ENCODE results near the gene ZNF385B. TPM values are rescaled to one million over a fixed set of nuclear protein-coding genes. Genes with fewer than 3 reads are reported as not detected.

The ZNF385B gene
- total RNA-seq, 1 experiment from 2014 or later = 9.3 TPM

DNA sequence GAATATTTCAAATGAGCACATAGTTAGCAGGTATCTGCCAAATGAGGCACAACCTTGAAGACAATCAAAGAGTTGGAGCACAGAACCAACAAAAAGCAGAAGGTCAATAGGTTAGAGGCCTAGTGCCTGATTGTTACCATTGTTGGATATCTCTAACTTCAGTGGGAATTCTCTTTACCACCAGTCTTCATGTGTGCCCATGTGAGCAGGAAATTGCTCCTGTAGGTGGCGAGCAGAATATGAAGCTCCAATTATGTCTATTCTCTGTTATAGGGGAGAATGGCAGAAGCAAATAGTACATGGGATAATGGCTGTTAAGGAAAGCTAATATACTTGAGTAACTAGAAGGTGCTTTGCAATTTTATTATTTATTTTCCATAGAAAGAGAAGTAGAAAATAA, 14.9 kb upstream of the ZNF385B start:
- intact Hi-C loops (cut with micrococcal nuclease) = no loop called here
- Histone ChIP-seq H3K79me2 (ENCODE audit: insufficient read depth, low read length) (no peaks in the 10 kb centered on the region), H3K36me3 (ENCODE audit: control insufficient read depth in 1 of 2, insufficient read depth in 2 of 2, low read length in 2 of 2) (no peaks in the 10 kb centered on the region), H3K27ac (ENCODE audit: low read depth, low read length) (no peak overlapping the region), H4K20me1 (ENCODE audit: insufficient read depth) (no peaks in the 10 kb centered on the region), H2AFZ (ENCODE audit: low read depth, low read length, poor library complexity, severe bottlenecking) (no peak overlapping the region), H3K9me2 (ENCODE audit: insufficient read depth) (no peaks in the 10 kb centered on the region), H3K9me3 (ENCODE audit: control insufficient read depth in 1 of 2, insufficient read depth in 1 of 2, low read depth in 1 of 2, low read length in 2 of 2) (no peaks in the 10 kb centered on the region), H3K4me3 (replicated peaks in 1 of 2; ENCODE audit: low read depth in 1 of 2, low read length in 2 of 2) (no peak overlapping the region), H3K27me3 (ENCODE audit: insufficient read depth, low read length) (no peaks in the 10 kb centered on the region), H3K4me2 (ENCODE audit: low read length) (no peak overlapping the region), H3K9ac (ENCODE audit: low read length) (no peak overlapping the region), H3K4me1 (ENCODE audit: control insufficient read depth in 1 of 2, insufficient read depth in 2 of 2, low read length in 2 of 2) (no peaks in the 10 kb centered on the region)
- ChIA-PET CTCF (interaction anchor here (1.1 to 1.5 kb wide), 2 partner anchors 10 to 11 kb away, joined by 3 read pairs; no protein-coding TSS in a partner anchor), RAD21 (ENCODE audit: low non-redundant PET in 1 of 2, low total read pairs in 2 of 2, uncharacterized antibody in 2 of 2, unreplicated experiment in 2 of 2) (no interaction called here), POLR2A (no interaction called here)
- peak; percentile 86 for ATAC-seq
- no peak for DNase-seq (ENCODE audit: low read depth, low spot score)
- TF ChIP-seq, protein P1, sequence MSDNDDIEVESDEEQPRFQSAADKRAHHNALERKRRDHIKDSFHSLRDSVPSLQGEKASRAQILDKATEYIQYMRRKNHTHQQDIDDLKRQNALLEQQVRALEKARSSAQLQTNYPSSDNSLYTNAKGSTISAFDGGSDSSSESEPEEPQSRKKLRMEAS (IDR thresholded peaks at IDR 0.05) = peak; percentile 20; the same call in 1 of the 2 replicates
- TF ChIP-seq, protein P2, sequence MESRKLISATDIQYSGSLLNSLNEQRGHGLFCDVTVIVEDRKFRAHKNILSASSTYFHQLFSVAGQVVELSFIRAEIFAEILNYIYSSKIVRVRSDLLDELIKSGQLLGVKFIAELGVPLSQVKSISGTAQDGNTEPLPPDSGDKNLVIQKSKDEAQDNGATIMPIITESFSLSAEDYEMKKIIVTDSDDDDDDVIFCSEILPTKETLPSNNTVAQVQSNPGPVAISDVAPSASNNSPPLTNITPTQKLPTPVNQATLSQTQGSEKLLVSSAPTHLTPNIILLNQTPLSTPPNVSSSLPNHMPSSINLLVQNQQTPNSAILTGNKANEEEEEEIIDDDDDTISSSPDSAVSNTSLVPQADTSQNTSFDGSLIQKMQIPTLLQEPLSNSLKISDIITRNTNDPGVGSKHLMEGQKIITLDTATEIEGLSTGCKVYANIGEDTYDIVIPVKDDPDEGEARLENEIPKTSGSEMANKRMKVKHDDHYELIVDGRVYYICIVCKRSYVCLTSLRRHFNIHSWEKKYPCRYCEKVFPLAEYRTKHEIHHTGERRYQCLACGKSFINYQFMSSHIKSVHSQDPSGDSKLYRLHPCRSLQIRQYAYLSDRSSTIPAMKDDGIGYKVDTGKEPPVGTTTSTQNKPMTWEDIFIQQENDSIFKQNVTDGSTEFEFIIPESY (IDR thresholded peaks at IDR 0.05; ENCODE audit: extremely low read depth, insufficient replicate concordance, low read length) = no peak
- TF ChIP-seq, protein P3, sequence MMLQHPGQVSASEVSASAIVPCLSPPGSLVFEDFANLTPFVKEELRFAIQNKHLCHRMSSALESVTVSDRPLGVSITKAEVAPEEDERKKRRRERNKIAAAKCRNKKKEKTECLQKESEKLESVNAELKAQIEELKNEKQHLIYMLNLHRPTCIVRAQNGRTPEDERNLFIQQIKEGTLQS (IDR thresholded peaks at IDR 0.05) = no peak
- TF ChIP-seq, protein P4, sequence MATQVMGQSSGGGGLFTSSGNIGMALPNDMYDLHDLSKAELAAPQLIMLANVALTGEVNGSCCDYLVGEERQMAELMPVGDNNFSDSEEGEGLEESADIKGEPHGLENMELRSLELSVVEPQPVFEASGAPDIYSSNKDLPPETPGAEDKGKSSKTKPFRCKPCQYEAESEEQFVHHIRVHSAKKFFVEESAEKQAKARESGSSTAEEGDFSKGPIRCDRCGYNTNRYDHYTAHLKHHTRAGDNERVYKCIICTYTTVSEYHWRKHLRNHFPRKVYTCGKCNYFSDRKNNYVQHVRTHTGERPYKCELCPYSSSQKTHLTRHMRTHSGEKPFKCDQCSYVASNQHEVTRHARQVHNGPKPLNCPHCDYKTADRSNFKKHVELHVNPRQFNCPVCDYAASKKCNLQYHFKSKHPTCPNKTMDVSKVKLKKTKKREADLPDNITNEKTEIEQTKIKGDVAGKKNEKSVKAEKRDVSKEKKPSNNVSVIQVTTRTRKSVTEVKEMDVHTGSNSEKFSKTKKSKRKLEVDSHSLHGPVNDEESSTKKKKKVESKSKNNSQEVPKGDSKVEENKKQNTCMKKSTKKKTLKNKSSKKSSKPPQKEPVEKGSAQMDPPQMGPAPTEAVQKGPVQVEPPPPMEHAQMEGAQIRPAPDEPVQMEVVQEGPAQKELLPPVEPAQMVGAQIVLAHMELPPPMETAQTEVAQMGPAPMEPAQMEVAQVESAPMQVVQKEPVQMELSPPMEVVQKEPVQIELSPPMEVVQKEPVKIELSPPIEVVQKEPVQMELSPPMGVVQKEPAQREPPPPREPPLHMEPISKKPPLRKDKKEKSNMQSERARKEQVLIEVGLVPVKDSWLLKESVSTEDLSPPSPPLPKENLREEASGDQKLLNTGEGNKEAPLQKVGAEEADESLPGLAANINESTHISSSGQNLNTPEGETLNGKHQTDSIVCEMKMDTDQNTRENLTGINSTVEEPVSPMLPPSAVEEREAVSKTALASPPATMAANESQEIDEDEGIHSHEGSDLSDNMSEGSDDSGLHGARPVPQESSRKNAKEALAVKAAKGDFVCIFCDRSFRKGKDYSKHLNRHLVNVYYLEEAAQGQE (IDR thresholded peaks at IDR 0.05; ENCODE audit: low read depth) = no peak
- TF ChIP-seq EZH2 (IDR thresholded peaks at IDR 0.05) (no peak), SIN3A (IDR thresholded peaks at IDR 0.05; ENCODE audit: low read depth) (no peak), RAD21 (IDR thresholded peaks at IDR 0.05; ENCODE audit: low read depth) (peak; percentile 23; the same call in 1 of the 2 replicates), POLR2A (IDR thresholded peaks at IDR 0.05; ENCODE audit: borderline replicate concordance, extremely low read depth, insufficient read depth, insufficient read length) (no peak), EGR1 (IDR thresholded peaks at IDR 0.05; ENCODE audit: low read depth) (no peak)
- TF ChIP-seq, protein P5, sequence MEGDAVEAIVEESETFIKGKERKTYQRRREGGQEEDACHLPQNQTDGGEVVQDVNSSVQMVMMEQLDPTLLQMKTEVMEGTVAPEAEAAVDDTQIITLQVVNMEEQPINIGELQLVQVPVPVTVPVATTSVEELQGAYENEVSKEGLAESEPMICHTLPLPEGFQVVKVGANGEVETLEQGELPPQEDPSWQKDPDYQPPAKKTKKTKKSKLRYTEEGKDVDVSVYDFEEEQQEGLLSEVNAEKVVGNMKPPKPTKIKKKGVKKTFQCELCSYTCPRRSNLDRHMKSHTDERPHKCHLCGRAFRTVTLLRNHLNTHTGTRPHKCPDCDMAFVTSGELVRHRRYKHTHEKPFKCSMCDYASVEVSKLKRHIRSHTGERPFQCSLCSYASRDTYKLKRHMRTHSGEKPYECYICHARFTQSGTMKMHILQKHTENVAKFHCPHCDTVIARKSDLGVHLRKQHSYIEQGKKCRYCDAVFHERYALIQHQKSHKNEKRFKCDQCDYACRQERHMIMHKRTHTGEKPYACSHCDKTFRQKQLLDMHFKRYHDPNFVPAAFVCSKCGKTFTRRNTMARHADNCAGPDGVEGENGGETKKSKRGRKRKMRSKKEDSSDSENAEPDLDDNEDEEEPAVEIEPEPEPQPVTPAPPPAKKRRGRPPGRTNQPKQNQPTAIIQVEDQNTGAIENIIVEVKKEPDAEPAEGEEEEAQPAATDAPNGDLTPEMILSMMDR (IDR thresholded peaks at IDR 0.05 in 2 of 3, conservative IDR thresholded peaks at IDR 0.05 in 1 of 3; ENCODE audit: borderline replicate concordance in 1 of 3, insufficient read depth in 1 of 3, low read depth in 2 of 3, low read length in 2 of 3) = peak in 2 of 3 experiments; percentile 24 to 39; a peak in 1 of 6 replicates
- BruUV-seq (replicated peaks) = no TSS peak

Data from HCT116 (cell line).